ENCODE measurements around the gene ATAD3B.
"Not testable (repeated sequence)": the region's sequence is repeated elsewhere in the genome, so short reads cannot be mapped to it uniquely, and the experiment has no call there.

The ATAD3B gene

GRCh38 chr1:1471389-1472052, at the start of gene ATAD3B:
Gene ATAD3B, plus strand, starts transcription at chr1:1471765. Its CDS starts 120 bp downstream, at chr1:1471885.
- peak; percentile 74 for DNase-seq (ENCODE audit: low spot score)

DNA sequence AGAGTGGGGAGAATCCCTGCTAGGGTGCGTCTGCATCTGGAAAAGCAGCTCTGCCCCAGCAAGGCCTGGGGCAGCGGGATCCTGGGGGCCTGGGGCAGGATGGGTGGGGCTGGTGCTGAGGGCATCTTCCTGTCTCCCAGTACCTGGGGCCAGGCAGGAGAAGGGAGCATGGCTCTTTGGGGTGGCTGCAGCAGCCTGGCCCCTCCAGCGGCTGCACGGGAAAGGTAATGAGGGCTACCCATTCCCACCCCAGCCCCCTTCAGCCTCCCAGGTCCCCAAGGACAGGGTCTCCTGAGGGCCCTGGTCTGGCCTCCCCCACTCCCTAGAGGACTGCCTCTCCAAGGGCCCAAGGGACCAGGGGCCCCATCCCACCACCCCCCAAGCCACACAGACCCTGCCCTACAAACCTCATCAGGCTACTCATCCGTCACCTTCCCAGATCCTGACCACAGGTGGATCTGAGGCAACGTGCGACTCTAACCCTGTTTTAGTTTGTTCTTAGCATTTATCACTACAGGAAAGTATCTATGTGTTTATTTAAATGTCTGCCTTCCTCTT, 49.6 kb upstream of the ATAD3B start:
- DNase-seq (ENCODE audit: low spot score): no peak

GRCh38 chr1:1422465-1423244, 48.9 kb upstream of the ATAD3B start:
- no peak for DNase-seq (ENCODE audit: low spot score)

DNA sequence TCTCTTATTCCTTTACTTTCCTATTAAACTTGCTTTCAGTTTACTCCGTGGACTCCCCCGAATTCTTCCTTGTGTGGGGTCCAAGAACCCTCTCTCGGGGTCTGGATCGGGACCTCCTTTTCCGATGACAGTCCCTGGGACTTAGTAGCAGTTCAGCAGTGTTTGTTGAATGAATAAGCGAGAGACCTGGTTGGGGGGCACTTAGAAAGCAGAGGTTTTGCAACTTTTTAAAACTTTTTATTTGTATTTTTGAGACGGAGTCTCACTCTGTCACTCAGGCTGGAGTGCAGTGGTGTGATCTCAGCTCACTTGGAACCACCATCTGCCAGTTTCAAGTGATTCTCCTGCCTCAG, 48.3 kb upstream of the ATAD3B start:
- DNase-seq (ENCODE audit: low spot score): no peak

DNA sequence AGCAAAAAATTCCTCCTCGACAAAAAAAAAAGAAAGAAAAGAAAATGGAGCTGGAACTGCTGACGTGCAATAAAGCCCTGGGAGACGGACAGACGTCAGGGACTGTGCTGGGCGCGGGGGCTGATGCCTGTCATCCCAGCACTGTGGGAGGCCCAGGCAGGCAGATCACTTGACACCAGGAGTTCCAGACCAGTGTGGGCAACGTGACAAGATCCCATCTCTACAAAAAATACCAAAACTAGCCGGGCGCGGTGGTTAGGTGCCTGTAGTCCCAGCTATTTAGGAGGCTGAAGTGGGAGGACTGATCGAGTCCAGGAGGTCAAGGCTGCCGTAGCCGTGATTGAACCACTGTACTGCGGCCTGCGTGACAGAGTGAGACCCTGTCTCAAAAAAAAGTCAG, 46.9 kb upstream of the ATAD3B start:
- no peak for DNase-seq (ENCODE audit: low spot score)

DNA sequence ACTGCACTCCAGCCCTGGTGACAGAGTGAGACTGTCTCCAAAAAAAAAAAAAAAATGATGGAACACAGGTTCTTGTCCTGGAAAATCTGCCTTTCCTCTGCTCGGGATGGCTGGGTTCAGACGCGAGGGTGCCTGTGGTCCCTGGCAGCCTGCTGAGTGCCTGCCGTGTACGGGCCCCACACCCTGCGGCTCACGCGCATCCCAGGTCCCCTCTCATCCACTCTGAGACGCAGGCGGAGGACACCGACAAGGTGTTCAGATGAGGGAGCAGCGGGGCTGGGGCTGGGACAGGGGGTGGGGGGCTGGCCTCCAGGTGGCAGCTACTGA, 46.2 kb upstream of the ATAD3B start:
- no peak for DNase-seq (ENCODE audit: low spot score)

GRCh38 chr1:1425753-1426495, 45.6 kb upstream of the ATAD3B start:
- no peak for DNase-seq (ENCODE audit: low spot score)

GRCh38 chr1:1426496-1427105, 45.0 kb upstream of the ATAD3B start:
- no peak for DNase-seq (ENCODE audit: low spot score)

DNA sequence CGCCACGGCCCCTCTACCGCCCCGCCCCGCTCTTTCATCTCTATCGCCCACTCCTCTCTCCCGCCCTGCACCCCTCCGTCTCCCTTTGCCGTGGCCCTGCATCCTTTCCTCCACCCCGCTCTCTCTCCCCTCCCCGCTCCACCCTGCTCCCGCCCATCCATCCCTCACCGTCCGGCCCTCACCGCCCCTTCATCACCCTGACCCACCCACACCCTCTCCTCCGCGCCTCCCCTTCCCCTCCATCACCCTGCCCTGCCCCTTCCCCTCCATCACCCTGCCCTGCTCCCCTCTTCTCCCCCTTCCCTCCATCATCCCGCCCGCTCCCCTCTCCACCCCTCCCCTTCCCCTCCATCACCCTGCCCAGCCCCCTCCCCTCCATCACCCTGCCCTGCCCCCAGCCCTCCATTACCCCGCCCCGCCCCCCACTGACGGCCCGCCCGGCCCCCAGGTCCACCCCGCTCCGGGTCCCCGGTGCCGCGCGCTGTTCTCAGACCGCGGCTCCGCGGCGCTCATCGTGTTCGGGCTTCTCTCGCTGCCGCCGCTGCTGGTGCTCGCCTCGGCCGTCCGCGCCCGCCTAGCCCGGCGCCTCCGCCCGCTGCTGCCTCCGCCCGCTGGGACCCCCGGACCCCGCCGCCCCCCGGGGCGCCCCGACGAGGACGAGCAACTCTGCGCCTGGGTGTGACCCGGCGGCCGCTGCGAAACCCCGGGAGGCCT, 44.3 kb upstream of the ATAD3B start:
- DNase-seq (ENCODE audit: low spot score): no peak

DNA sequence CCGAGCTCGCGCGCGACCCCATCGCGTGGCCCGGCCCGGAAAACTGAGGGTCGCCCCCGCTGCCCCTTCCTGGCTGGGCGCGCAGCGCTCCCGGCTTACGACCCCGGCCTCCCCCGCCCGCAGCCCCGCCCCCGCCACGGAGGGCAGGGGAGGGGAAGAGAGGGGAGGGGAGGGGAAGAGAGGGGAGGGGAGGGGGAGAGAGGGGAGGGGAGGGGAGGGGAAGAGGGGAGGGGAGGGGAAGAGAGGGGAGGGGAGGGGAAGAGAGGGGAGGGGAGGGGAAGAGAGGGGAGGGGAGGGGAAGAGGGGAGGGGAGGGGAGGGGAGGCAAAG, 43.8 kb upstream of the ATAD3B start:
- DNase-seq (ENCODE audit: low spot score): no peak

DNA sequence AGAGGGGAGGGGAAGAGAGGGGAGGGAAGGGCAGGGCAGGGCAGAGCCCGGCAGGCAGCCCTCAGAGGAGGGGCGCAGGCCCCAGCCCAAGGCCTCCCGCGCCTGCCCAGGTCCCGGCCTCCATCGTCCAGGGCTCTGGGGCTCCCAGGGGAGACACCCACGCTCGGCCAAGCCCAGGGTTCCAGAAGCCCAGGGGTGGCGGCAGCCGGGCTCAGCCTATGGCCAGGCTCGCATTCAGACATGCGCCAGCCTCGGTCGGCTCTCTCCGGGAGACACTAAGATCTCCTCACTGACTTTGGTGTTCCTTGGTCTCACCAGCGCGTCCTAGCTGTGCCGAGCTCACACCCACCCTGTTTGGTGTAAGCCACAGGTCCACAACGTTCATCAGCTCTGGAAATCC, 43.4 kb upstream of the ATAD3B start:
- DNase-seq (ENCODE audit: low spot score): no peak

GRCh38 chr1:1428967-1429366, 42.6 kb upstream of the ATAD3B start:
- DNase-seq (ENCODE audit: low spot score): not testable (repeated sequence)

DNA sequence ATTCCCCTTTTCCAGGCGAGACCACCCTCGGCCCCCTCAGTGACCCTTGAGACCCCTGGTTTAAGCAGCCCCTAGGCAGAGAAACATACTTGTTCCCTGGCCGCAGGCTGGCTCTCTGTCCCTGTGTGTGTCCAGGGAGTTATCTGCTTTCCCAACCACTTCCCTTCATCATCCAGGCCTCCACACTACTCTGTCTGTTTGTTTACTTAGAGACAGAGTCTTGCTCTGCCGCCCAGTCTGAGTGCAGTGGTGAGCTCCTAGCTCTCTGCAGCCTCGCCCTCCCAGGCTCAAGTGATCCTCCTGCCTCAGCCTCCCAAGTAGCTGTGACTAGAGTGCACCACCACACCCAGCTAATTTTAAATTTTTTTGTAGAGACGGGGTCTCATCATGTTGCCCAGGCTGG, 41.9 kb upstream of the ATAD3B start:
- DNase-seq (ENCODE audit: low spot score): no peak

- DNase-seq (ENCODE audit: low spot score): no peak
Observed at GRCh38 chr1:1430114-1430982, 41.2 kb upstream of the ATAD3B start.

- DNase-seq (ENCODE audit: low spot score): no peak
Observed at GRCh38 chr1:1430992-1431844, 40.3 kb upstream of the ATAD3B start.

DNA sequence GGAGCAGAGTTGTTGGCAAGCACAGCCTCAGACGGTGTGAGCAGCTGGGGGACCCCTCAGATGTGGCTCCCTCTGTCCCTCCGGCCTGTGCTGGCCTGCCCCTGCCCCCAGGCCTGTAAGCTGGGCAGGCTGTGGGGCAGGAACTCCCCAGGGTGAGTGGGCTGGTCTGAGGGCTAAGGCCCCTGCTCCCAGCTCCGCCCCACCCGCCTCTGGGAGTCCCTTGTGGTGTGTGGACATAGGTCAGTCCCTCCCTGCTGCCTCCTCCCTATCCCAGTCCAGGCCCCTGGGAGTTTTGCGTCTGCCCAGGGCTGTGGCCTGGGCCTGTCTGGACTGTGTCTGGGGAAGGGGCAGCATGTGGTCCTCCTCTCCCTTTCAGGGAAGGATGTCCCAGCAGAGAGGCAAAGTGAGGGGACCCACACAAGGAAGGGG, 39.7 kb upstream of the ATAD3B start:
- no peak for DNase-seq (ENCODE audit: low spot score)

DNA sequence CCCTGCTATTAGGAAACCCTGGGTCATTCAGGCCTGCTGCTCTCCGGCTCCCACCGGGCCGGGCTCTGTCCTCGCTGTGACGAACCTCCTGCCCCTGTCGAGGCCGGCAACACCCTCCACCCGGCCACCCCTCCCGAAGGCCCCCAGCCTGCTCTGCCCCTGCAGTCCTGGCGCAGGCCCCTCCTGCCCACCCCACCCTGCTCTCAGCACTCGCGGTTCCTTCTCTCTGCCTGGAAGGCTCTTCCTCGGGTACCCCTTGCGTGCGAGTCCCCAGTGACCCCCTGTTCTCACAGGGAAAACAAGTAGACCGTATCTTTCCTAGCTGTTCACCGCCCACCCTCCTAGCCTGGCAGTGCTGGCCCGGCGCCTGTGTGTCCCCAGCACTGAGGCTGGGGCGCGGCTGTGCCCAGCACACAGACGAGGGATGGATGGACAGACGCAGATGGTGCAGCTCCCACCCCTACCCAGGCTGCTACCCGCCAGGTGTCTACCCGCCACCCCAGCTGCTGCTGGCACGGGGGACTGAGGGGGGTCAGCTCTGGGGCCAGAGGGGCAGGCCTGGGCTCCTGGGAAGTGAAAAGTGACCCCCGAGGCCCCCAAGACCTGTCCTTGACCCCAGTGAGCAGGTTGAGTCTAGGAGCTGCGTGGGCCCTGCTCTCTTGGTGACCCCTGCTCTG, 39.2 kb upstream of the ATAD3B start:
- no peak for DNase-seq (ENCODE audit: low spot score)

- peak; percentile 68 for DNase-seq (ENCODE audit: low spot score)
Observed at GRCh38 chr1:1432951-1433803, 38.4 kb upstream of the ATAD3B start.

DNA sequence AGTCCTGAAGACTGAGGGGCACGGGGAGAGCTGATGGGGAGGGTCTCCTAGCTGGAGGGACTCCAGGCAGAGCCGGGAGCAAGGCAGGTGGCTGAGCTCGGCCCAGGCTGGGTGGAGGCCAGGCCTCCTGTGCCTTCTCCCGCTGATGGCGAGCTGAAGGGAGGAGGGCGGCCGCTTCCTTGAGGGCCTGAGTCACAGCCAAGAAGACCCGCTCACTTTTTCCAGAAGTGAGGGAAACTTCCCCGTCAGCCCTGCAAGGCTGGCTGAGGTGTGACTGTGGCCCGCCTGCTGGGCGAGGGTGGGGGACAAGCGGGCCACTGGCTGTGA, 37.8 kb upstream of the ATAD3B start:
- no peak for DNase-seq (ENCODE audit: low spot score)

All from COLO829 (cell line).